H1 (cell line): ENCODE measurements around the gene PCDHGA7. TPM values are rescaled to one million over a fixed set of nuclear protein-coding genes. Genes with fewer than 3 reads are reported as not detected.
"Not testable (repeated sequence)": the region's sequence is repeated elsewhere in the genome, so short reads cannot be mapped to it uniquely, and the experiment has no call there.

Experiments used
- CTCF ChIA-PET: fragments of 300-600 bp; sonication (Branson Sonifier 250); formaldehyde crosslinking; loops from one replicate; lab custom pipeline; 2021; ENCODE audit not compliant: partially characterized antibody; lab: Charles Lee
- POLR2A ChIA-PET: fragments of 300-600 bp; sonication (Branson Sonifier 250); formaldehyde crosslinking; loops from one replicate; lab custom pipeline; 2021; ENCODE audit warnings: inconsistent platforms; ENCODE audit not compliant: partially characterized antibody; lab: Charles Lee
- DNase-seq, 2 experiments: peaks; one replicate each; pipeline versions ENCODE4 v3.0.0 to v3.0.0-alpha.2; 2010 to 2022; ENCODE audit warnings: low spot score in 2 of 2, low read depth in 1 of 2, mixed read lengths in 1 of 2
- FAIRE-seq: peaks from 2 replicates; lab custom pipeline; 2011; peaks lifted over from hg19 to GRCh38; lab: Jason Lieb, UNC
- H2AFZ ChIP-seq: 2 replicates; pipeline ENCODE4 v1.8.1; 2012; ENCODE audit warnings: low read length, inconsistent platforms
- H2AK5ac ChIP-seq: 2 replicates; pipeline ENCODE4 v1.6.1; 2013; ENCODE audit warnings: low read depth, low read length
- H2BK120ac ChIP-seq: replicated peaks from 2 replicates; pipeline ENCODE3; 2013; ENCODE audit warnings: low read depth, low read length, inconsistent platforms
- H2BK12ac ChIP-seq: 2 replicates; pipeline ENCODE4 v1.6.1; 2013; ENCODE audit warnings: low read depth, low read length
- H2BK15ac ChIP-seq: 2 replicates; pipeline ENCODE4 v1.6.1; 2013; ENCODE audit warnings: low read length
- H2BK20ac ChIP-seq: 2 replicates; pipeline ENCODE4 v1.6.1; 2013; ENCODE audit warnings: low read length
- H2BK5ac ChIP-seq: 2 replicates; pipeline ENCODE4 v1.6.1; 2013; ENCODE audit warnings: low read depth, low read length
- H3K14ac ChIP-seq: 2 replicates; pipeline ENCODE4 v1.6.1; 2013; ENCODE audit warnings: inconsistent platforms; ENCODE audit not compliant: insufficient read length
- H3K18ac ChIP-seq: 2 replicates; pipeline ENCODE4 v1.6.1; 2013; ENCODE audit warnings: low read length; ENCODE audit errors: extremely low read depth
- H3K23ac ChIP-seq: 2 replicates; pipeline ENCODE4 v1.6.1; 2013; ENCODE audit warnings: inconsistent platforms; ENCODE audit not compliant: insufficient read length
- H3K23me2 ChIP-seq: 2 replicates; pipeline ENCODE4 v1.6.1; 2013; ENCODE audit warnings: low read depth, low read length
- H3K27ac ChIP-seq: 2 replicates; pipeline ENCODE4 v1.6.1; 2011; ENCODE audit warnings: low read depth, low read length, inconsistent platforms
- H3K27me3 ChIP-seq, 4 experiments: replicated peaks in 1 of 4; 1 replicate in 1 of 4; 2 replicates in 3 of 4; pipeline versions ENCODE4 v1.6.1 to v1.8.1; 2011 to 2013; ENCODE audit warnings: low read length in 3 of 4, mild to moderate bottlenecking in 3 of 4, inconsistent platforms in 2 of 4, mixed read lengths in 2 of 4, moderate library complexity in 1 of 4; ENCODE audit not compliant: control insufficient read depth in 3 of 4, insufficient read depth in 3 of 4; ENCODE audit errors: extremely low read depth in 1 of 4
- H3K36me3 ChIP-seq, 4 experiments: 2 replicates each; pipeline versions ENCODE4 v1.6.1 to v1.8.1; 2011 to 2013; ENCODE audit warnings: mild to moderate bottlenecking in 4 of 4, low read length in 3 of 4, moderate library complexity in 2 of 4, control low read depth in 1 of 4, inconsistent platforms in 1 of 4; ENCODE audit not compliant: insufficient read depth in 4 of 4, control insufficient read depth in 2 of 4
- H3K4ac ChIP-seq: replicated peaks from 2 replicates; pipeline ENCODE3; 2013; ENCODE audit warnings: low read length, low read depth, mixed read lengths, inconsistent platforms; ENCODE audit not compliant: insufficient read length
- H3K4me1 ChIP-seq, 4 experiments: replicated peaks in 1 of 4; 1 replicate in 1 of 4; 2 replicates in 3 of 4; pipeline versions ENCODE4 v1.6.1 to v1.8.1; 2011 to 2013; ENCODE audit warnings: low read length in 3 of 4, inconsistent platforms in 2 of 4, mixed read lengths in 1 of 4; ENCODE audit not compliant: insufficient read depth in 4 of 4, control insufficient read depth in 3 of 4
- H3K4me2 ChIP-seq, 2 experiments: 2 replicates each; pipeline versions ENCODE4 v1.6.1 to v1.8.1; 2011 to 2013; ENCODE audit warnings: low read depth in 2 of 2, low read length in 2 of 2, control low read depth in 1 of 2, inconsistent platforms in 1 of 2, mild to moderate bottlenecking in 1 of 2; ENCODE audit not compliant: insufficient read depth in 1 of 2
- H3K4me3 ChIP-seq, 4 experiments: fragments of 200-600, 300-600 bp in 1 of 4; sonication (generic), shearing (Covaris generic), sonication (Bioruptor Twin) in 1 of 4; 2 replicates each; pipeline versions ENCODE4 v1.5.1 to v1.8.1; 2011 to 2016; ENCODE audit warnings: low read length in 4 of 4, low read depth in 3 of 4, control low read depth in 2 of 4, inconsistent platforms in 2 of 4, mild to moderate bottlenecking in 2 of 4, mixed read lengths in 1 of 4, moderate library complexity in 1 of 4; ENCODE audit not compliant: insufficient read depth in 2 of 4; ENCODE audit errors: extremely low read depth in 1 of 4
- H3K56ac ChIP-seq: replicated peaks from 2 replicates; pipeline ENCODE3; 2013; ENCODE audit warnings: low read depth, mild to moderate bottlenecking, mixed read lengths, low read length, inconsistent platforms; ENCODE audit not compliant: insufficient read length
- H3K79me1 ChIP-seq: 2 replicates; pipeline ENCODE4 v1.6.1; 2013; ENCODE audit warnings: low read depth, low read length, control low read depth
- H3K79me2 ChIP-seq, 2 experiments: 2 replicates each; pipeline versions ENCODE4 v1.6.1 to v1.8.1; 2012 to 2013; ENCODE audit warnings: low read length in 2 of 2, mild to moderate bottlenecking in 2 of 2, inconsistent platforms in 1 of 2; ENCODE audit not compliant: insufficient read depth in 2 of 2, control insufficient read depth in 1 of 2
- H3K9ac ChIP-seq, 4 experiments: replicated peaks in 1 of 4; 1 replicate in 1 of 4; 2 replicates in 3 of 4; pipeline versions ENCODE4 v1.6.1 to v1.8.1; 2011 to 2013; ENCODE audit warnings: low read depth in 3 of 4, low read length in 3 of 4, control low read depth in 2 of 4, mild to moderate bottlenecking in 2 of 4, moderate library complexity in 2 of 4, inconsistent platforms in 1 of 4; ENCODE audit errors: extremely low read depth in 1 of 4
- H3K9me3 ChIP-seq, 2 experiments: 2 replicates each; pipeline versions ENCODE4 v1.6.1 to v1.8.1; 2012 to 2013; ENCODE audit warnings: mild to moderate bottlenecking in 2 of 2, moderate library complexity in 2 of 2, control low read depth in 1 of 2, inconsistent platforms in 1 of 2, low read depth in 1 of 2, low read length in 1 of 2, mixed read lengths in 1 of 2; ENCODE audit not compliant: insufficient read depth in 2 of 2
- H4K20me1 ChIP-seq, 2 experiments: replicated peaks in 1 of 2; 2 replicates each; pipeline versions ENCODE3 to v1.8.1; 2011 to 2013; ENCODE audit warnings: inconsistent platforms in 2 of 2, low read length in 2 of 2, mild to moderate bottlenecking in 1 of 2; ENCODE audit not compliant: insufficient read depth in 2 of 2, control insufficient read depth in 1 of 2
- H4K5ac ChIP-seq: 2 replicates; pipeline ENCODE4 v1.6.1; 2013; ENCODE audit warnings: low read length, low read depth, mixed read lengths, inconsistent platforms; ENCODE audit not compliant: insufficient read length
- H4K8ac ChIP-seq: 2 replicates; pipeline ENCODE4 v1.8.0; 2013; ENCODE audit warnings: mild to moderate bottlenecking, moderate library complexity, low read length, inconsistent platforms; ENCODE audit not compliant: insufficient read depth; ENCODE audit errors: extremely low read depth
- H4K91ac ChIP-seq: replicated peaks from 2 replicates; pipeline ENCODE3; 2013; ENCODE audit warnings: low read length, mixed read lengths, inconsistent platforms; ENCODE audit not compliant: insufficient read length
- WGBS, 2 experiments: shearing (Covaris generic) in 1 of 2; methylation state at CpG; one replicate each; pipeline versions ENCODE4 v1.1.6 to v1.1.7; 2013 to 2015; ENCODE audit warnings: low lambda C conversion rate in 2 of 2, mixed read lengths in 2 of 2, inconsistent platforms in 1 of 2, low coverage in 1 of 2, missing lambda C conversion rate in 1 of 2; ENCODE audit not compliant: insufficient replicate concordance in 2 of 2, insufficient coverage in 1 of 2, insufficient read length in 1 of 2; ENCODE audit errors: extremely low coverage in 1 of 2, missing lambda C conversion rate in 1 of 2; 5-methylcytosine and 5-hydroxymethylcytosine counted together
- polyA plus RNA-seq, 7 experiments: library from polyadenylated mRNA; depleted of rRNA in 3 of 7; stranded (reverse) in 5 of 7; unstranded in 2 of 7; fragments of >200 nt in 5 of 7; fragments of 200-250 nt in 2 of 7; gene quantifications; 1 replicate in 5 of 7; 2 replicates in 1 of 7; 4 replicates in 1 of 7; pipeline versions ENCODE4 v1.2.1 to v1.2.3, GENCODE V29; 2011 to 2013; ENCODE audit warnings: missing spikeins in 2 of 7, mixed read lengths in 2 of 7
- total RNA-seq: library from RNA; stranded (reverse); fragmentation: NEBNext Ultra II Directional; extraction: Animal tissue kit (Norgen Biotek cat#: 25700); gene quantifications from 2 replicates; pipeline ENCODE4 v1.2.1, GENCODE V29; 2021

Gene PCDHGA7
- total and polyA plus RNA-seq, 2 of the 8 experiments (the other 6 are each of a cell fraction or from before 2014, with no cell fraction given), result 0.39 to 1.1 TPM

- H3K79me1 ChIP-seq, H3K23ac ChIP-seq, H3K4ac ChIP-seq, H3K4me2 ChIP-seq, H3K27ac ChIP-seq, H3K23me2 ChIP-seq, H3K9ac ChIP-seq, H4K91ac ChIP-seq, H2BK20ac ChIP-seq, H2BK12ac ChIP-seq, H3K18ac ChIP-seq, H2AFZ ChIP-seq, POLR2A ChIA-PET, H4K8ac ChIP-seq, H3K79me2 ChIP-seq, H4K20me1 ChIP-seq, H2BK120ac ChIP-seq, DNase-seq, H3K4me1 ChIP-seq, FAIRE-seq, H3K14ac ChIP-seq, H4K5ac ChIP-seq, H2BK15ac ChIP-seq, H3K4me3 ChIP-seq, H2AK5ac ChIP-seq, H2BK5ac ChIP-seq, H3K27me3 ChIP-seq, H3K56ac ChIP-seq: not testable (repeated sequence)
- Histone ChIP-seq H3K36me3 (peaks cover 3 to 24% (median 11%) of the 10 kb centered on the region in 4 experiments; a peak in 7 of 8 replicates), H3K9me3 (peaks cover 55 to 61% of the 10 kb centered on the region in 2 experiments)
- WGBS, 2 experiments, result 97% methylated on average over 34 of the region's 53 CpGs; no CpG with 5 or more reads in 1 of the 2 experiments
- CTCF ChIA-PET, result interaction anchor here (0.6 to 8.7 kb wide), 11 partner anchors 8 to 203 kb away, joined by 3 to 68 read pairs (median 4); partner anchors contain the start of genes PCDHB10, PCDHB15, PCDHGB4 and PCDHGB6
These were observed 12.1 kb downstream of the PCDHGA7 start for GRCh38 chr5:141394401-141395187.
